Retinal pigment epithelial cell (primary cell): Measurements from ENCODE around the gene PHACTR3.

ENCODE experiments used
- DNase-seq: peaks from one replicate; pipeline ENCODE4 v3.0.0-alpha.2; 2010; ENCODE audit warnings: low read depth
- H3K4me3 ChIP-seq: 2 replicates; pipeline ENCODE4 v1.5.1; 2011; ENCODE audit warnings: mild to moderate bottlenecking, low read length, control low read depth, moderate library complexity
- CTCF ChIP-seq: conservative IDR thresholded peaks from 2 replicates; pipeline ENCODE4 v1.5.1; 2011; ENCODE audit warnings: low read depth, low read length, control low read depth, inconsistent platforms

Gene PHACTR3

GRCh38 chr20:59772931-59773913 is 168.9 kb downstream of the PHACTR3 start:
- H3K4me3 ChIP-seq: no peak overlapping the region
- TF ChIP-seq CTCF: no peak
- DNase-seq: no peak

GRCh38 chr20:59774204-59774641 is 169.9 kb downstream of the PHACTR3 start:
- H3K4me3 ChIP-seq: no peak overlapping the region
- TF ChIP-seq CTCF: no peak
- no peak for DNase-seq

GRCh38 chr20:59774921-59775686 is 170.8 kb downstream of the PHACTR3 start:
- no peak overlapping the region for H3K4me3 ChIP-seq
- no peak for DNase-seq
- TF ChIP-seq CTCF: no peak

- TF ChIP-seq CTCF: no peak
Observed at GRCh38 chr20:59775687-59776055, 171.3 kb downstream of the PHACTR3 start.

GRCh38 chr20:59776059-59776603 is 171.8 kb downstream of the PHACTR3 start:
- no peak for DNase-seq

More at GRCh38 chr20:59775687-59776055, 171.3 kb downstream of the PHACTR3 start:
- DNase-seq: no peak
- no peak overlapping the region for H3K4me3 ChIP-seq

GRCh38 chr20:59776626-59777330 is 172.4 kb downstream of the PHACTR3 start:
- TF ChIP-seq CTCF: no peak
- H3K4me3 ChIP-seq: no peak overlapping the region
- no peak for DNase-seq

More at GRCh38 chr20:59776059-59776603, 171.8 kb downstream of the PHACTR3 start:
- no peak for TF ChIP-seq CTCF
- H3K4me3 ChIP-seq: no peak overlapping the region
